Measurements from ENCODE around the gene SGMS1. TPM values are rescaled to one million over a fixed set of nuclear protein-coding genes. Genes with fewer than 3 reads are reported as not detected.

Gene SGMS1
- total and polyA plus RNA-seq, 11 donors, result 6.9 to 40.6 (median 19.6) TPM

GRCh38 chr10:50387007-50387731 lies 236.6 kb downstream of the SGMS1 start:
- H3K36me3 ChIP-seq, result no peaks in the 10 kb centered on the region
- peaks cover 0 to 58% (median 22%) of the 10 kb centered on the region in 12 donors for H3K4me1 ChIP-seq
- TF ChIP-seq POLR2A (IDR thresholded peaks at IDR 0.05), result no peak
- 89 to 94% (median 92%) methylated on average over 7 of the region's 7 CpGs for WGBS, 4 donors
- H3K9me3 ChIP-seq, result no peaks in the 10 kb centered on the region
- ATAC-seq (no peak), DNase-seq (no peak)
- H3K4me3 ChIP-seq, result no peak overlapping the region
- H3K27me3 ChIP-seq, result no peaks in the 10 kb centered on the region
- H3K27ac ChIP-seq, result no peak overlapping the region
- intact Hi-C loops (cut with DNase I), result no loop called here

- peak in 1 of 5 donors; percentile 40 for DNase-seq
- Histone ChIP-seq H3K4me3 (no peak overlapping the region), H3K4me1 (peaks cover 2 to 71% (median 31%) of the 10 kb centered on the region in 12 donors), H3K9me3 (no peaks in the 10 kb centered on the region), H3K27me3 (no peaks in the 10 kb centered on the region), H3K36me3 (no peaks in the 10 kb centered on the region), H3K27ac (peak overlapping the region in 3 of 12 donors; percentile 14 to 30 (median 20))
- TF ChIP-seq CTCF (IDR thresholded peaks at IDR 0.05), result no peak
- TF ChIP-seq POLR2A (IDR thresholded peaks at IDR 0.05), result no peak
- intact Hi-C loops (cut with DNase I), result no loop called here
- peak in 1 of 4 donors; percentile 28 for ATAC-seq
- 68 to 82% (median 78%) methylated on average over 2 of the region's 2 CpGs for WGBS, 4 donors
Observed at GRCh38 chr10:50385624-50386023, 238.1 kb downstream of the SGMS1 start.

GRCh38 chr10:50384898-50385297 lies 238.9 kb downstream of the SGMS1 start:
- intact Hi-C loops (cut with DNase I), result no loop called here
- TF ChIP-seq POLR2A (IDR thresholded peaks at IDR 0.05) (no peak), CTCF (IDR thresholded peaks at IDR 0.05) (no peak)
- DNase-seq, result no peak
- Histone ChIP-seq H3K36me3 (no peaks in the 10 kb centered on the region), H3K4me1 (peaks cover 2 to 78% (median 35%) of the 10 kb centered on the region in 12 donors), H3K4me3 (no peak overlapping the region), H3K9me3 (no peaks in the 10 kb centered on the region), H3K27ac (peak overlapping the region in 1 of 12 donors; percentile 30), H3K27me3 (no peaks in the 10 kb centered on the region)
- no peak for ATAC-seq
- WGBS, 4 donors, result 82 to 88% (median 86%) methylated on average over 2 of the region's 2 CpGs

- TF ChIP-seq CTCF (IDR thresholded peaks at IDR 0.05) (no peak), POLR2A (IDR thresholded peaks at IDR 0.05) (no peak)
- Histone ChIP-seq H3K27ac (peak overlapping the region in 3 of 12 donors; percentile 6 to 56 (median 29)), H3K27me3 (no peaks in the 10 kb centered on the region), H3K4me1 (peaks cover 2 to 82% (median 42%) of the 10 kb centered on the region in 12 donors), H3K9me3 (no peaks in the 10 kb centered on the region), H3K36me3 (no peaks in the 10 kb centered on the region), H3K4me3 (no peak overlapping the region)
- DNase-seq (no peak), ATAC-seq (no peak)
- intact Hi-C loops (cut with DNase I), result no loop called here
Observed at GRCh38 chr10:50384238-50384637, 239.5 kb downstream of the SGMS1 start.

All from heart left ventricle (tissue), 16 donors.